HUES6 (cell line): ENCODE measurements around the gene KIRREL3.

Experiments used
- H3K27ac ChIP-seq: 2 replicates; pipeline ENCODE4 v1.7.0; 2013; ENCODE audit warnings: low read depth, mild to moderate bottlenecking, low read length, inconsistent platforms
- H3K27me3 ChIP-seq: 2 replicates; pipeline ENCODE4 v1.6.1; 2013; ENCODE audit warnings: low read length; ENCODE audit not compliant: control insufficient read depth, insufficient read depth
- H3K36me3 ChIP-seq: 2 replicates; pipeline ENCODE4 v1.6.1; 2013; ENCODE audit warnings: low read length; ENCODE audit not compliant: control insufficient read depth, insufficient read depth
- H3K4me1 ChIP-seq: 2 replicates; pipeline ENCODE4 v1.6.1; 2013; ENCODE audit warnings: low read length; ENCODE audit not compliant: control insufficient read depth, insufficient read depth
- H3K4me3 ChIP-seq: 2 replicates; pipeline ENCODE4 v1.5.1; 2013; ENCODE audit warnings: low read depth, low read length
- H3K9ac ChIP-seq: one replicate; pipeline ENCODE4 v1.6.1; 2013; ENCODE audit warnings: mild to moderate bottlenecking, low read length
- H3K9me3 ChIP-seq: 2 replicates; pipeline ENCODE4 v1.6.1; 2013; ENCODE audit warnings: low read depth, low read length; ENCODE audit not compliant: control insufficient read depth, insufficient read depth

Gene KIRREL3

GRCh38 chr11:126669416-126669815, 331.2 kb downstream of the KIRREL3 start:
- no peaks in the 10 kb centered on the region for H3K4me1 ChIP-seq
- H3K27me3 ChIP-seq = peaks cover 11% of the 10 kb centered on the region; the same call in 1 of the 2 replicates
- no peaks in the 10 kb centered on the region for H3K9me3 ChIP-seq
- H3K36me3 ChIP-seq = no peaks in the 10 kb centered on the region
- H3K9ac ChIP-seq = no peak overlapping the region
- H3K4me3 ChIP-seq = no peak overlapping the region
- H3K27ac ChIP-seq = no peak overlapping the region

GRCh38 chr11:126664643-126665042, 335.9 kb downstream of the KIRREL3 start:
- peaks cover 20% of the 10 kb centered on the region; the same call in 1 of the 2 replicates for H3K27me3 ChIP-seq
- no peaks in the 10 kb centered on the region for H3K9me3 ChIP-seq
- no peak overlapping the region for H3K9ac ChIP-seq
- peaks cover 12% of the 10 kb centered on the region for H3K4me1 ChIP-seq
- H3K27ac ChIP-seq = no peak overlapping the region
- no peaks in the 10 kb centered on the region for H3K36me3 ChIP-seq
- no peak overlapping the region for H3K4me3 ChIP-seq

- H3K9ac ChIP-seq = no peak overlapping the region
- no peak overlapping the region for H3K27ac ChIP-seq
- no peaks in the 10 kb centered on the region for H3K36me3 ChIP-seq
- H3K4me1 ChIP-seq = peaks cover 12% of the 10 kb centered on the region
- H3K27me3 ChIP-seq = peaks cover 20% of the 10 kb centered on the region; the same call in 1 of the 2 replicates
- no peak overlapping the region for H3K4me3 ChIP-seq
- no peaks in the 10 kb centered on the region for H3K9me3 ChIP-seq
These were observed 336.6 kb downstream of the KIRREL3 start for GRCh38 chr11:126663749-126664592.

- Histone ChIP-seq H3K27ac (no peak overlapping the region), H3K27me3 (peaks cover 15% of the 10 kb centered on the region; the same call in 1 of the 2 replicates), H3K36me3 (no peaks in the 10 kb centered on the region)
These were observed 338.4 kb downstream of the KIRREL3 start for GRCh38 chr11:126662035-126662790.

GRCh38 chr11:126660761-126661425, 339.7 kb downstream of the KIRREL3 start:
- Histone ChIP-seq H3K4me3 (no peak overlapping the region), H3K27me3 (peaks cover 12% of the 10 kb centered on the region; the same call in 1 of the 2 replicates), H3K9me3 (no peaks in the 10 kb centered on the region), H3K4me1 (peaks cover 16% of the 10 kb centered on the region), H3K9ac (no peak overlapping the region), H3K36me3 (no peaks in the 10 kb centered on the region), H3K27ac (no peak overlapping the region)

More at GRCh38 chr11:126662035-126662790, 338.4 kb downstream of the KIRREL3 start:
- Histone ChIP-seq H3K4me3 (no peak overlapping the region), H3K4me1 (peaks cover 15% of the 10 kb centered on the region), H3K9ac (no peak overlapping the region), H3K9me3 (no peaks in the 10 kb centered on the region)

- Histone ChIP-seq H3K4me3 (no peak overlapping the region), H3K9ac (no peak overlapping the region), H3K4me1 (peaks cover 21% of the 10 kb centered on the region), H3K9me3 (no peaks in the 10 kb centered on the region), H3K27me3 (peaks cover 12% of the 10 kb centered on the region; the same call in 1 of the 2 replicates), H3K27ac (no peak overlapping the region), H3K36me3 (no peaks in the 10 kb centered on the region)
These were observed 340.2 kb downstream of the KIRREL3 start for GRCh38 chr11:126660321-126660720.

- peaks cover 12% of the 10 kb centered on the region; the same call in 1 of the 2 replicates for H3K27me3 ChIP-seq
- no peaks in the 10 kb centered on the region for H3K9me3 ChIP-seq
- H3K4me3 ChIP-seq = no peak overlapping the region
- H3K36me3 ChIP-seq = no peaks in the 10 kb centered on the region
- peaks cover 27% of the 10 kb centered on the region for H3K4me1 ChIP-seq
- no peak overlapping the region for H3K9ac ChIP-seq
- no peak overlapping the region for H3K27ac ChIP-seq
These were observed 342.1 kb downstream of the KIRREL3 start for GRCh38 chr11:126658306-126659056.

GRCh38 chr11:126655807-126656128, 344.8 kb downstream of the KIRREL3 start:
- Histone ChIP-seq H3K27ac (no peak overlapping the region), H3K9me3 (no peaks in the 10 kb centered on the region), H3K36me3 (no peaks in the 10 kb centered on the region), H3K4me3 (no peak overlapping the region), H3K4me1 (peaks cover 15% of the 10 kb centered on the region; the same call in 1 of the 2 replicates), H3K27me3 (peaks cover 5% of the 10 kb centered on the region; the same call in 1 of the 2 replicates), H3K9ac (no peak overlapping the region)

- Histone ChIP-seq H3K9me3 (no peaks in the 10 kb centered on the region), H3K27ac (no peak overlapping the region), H3K4me3 (no peak overlapping the region), H3K36me3 (no peaks in the 10 kb centered on the region), H3K9ac (no peak overlapping the region), H3K4me1 (peaks cover 15% of the 10 kb centered on the region; the same call in 1 of the 2 replicates), H3K27me3 (no peaks in the 10 kb centered on the region; the same call in 1 of the 2 replicates)
These were observed 345.4 kb downstream of the KIRREL3 start for GRCh38 chr11:126654886-126655806.
